H1 (cell line): ENCODE data around the gene SYCE3. TPM values are rescaled to one million over a fixed set of nuclear protein-coding genes. Genes with fewer than 3 reads are reported as not detected.

ENCODE experiments used
- CTCF ChIA-PET: fragments of 300-600 bp; sonication (Branson Sonifier 250); formaldehyde crosslinking; loops from one replicate; lab custom pipeline; 2021; ENCODE audit not compliant: partially characterized antibody; lab: Charles Lee
- POLR2A ChIA-PET: fragments of 300-600 bp; sonication (Branson Sonifier 250); formaldehyde crosslinking; loops from one replicate; lab custom pipeline; 2021; ENCODE audit warnings: inconsistent platforms; ENCODE audit not compliant: partially characterized antibody; lab: Charles Lee
- DNase-seq, 2 experiments: peaks; one replicate each; pipeline versions ENCODE4 v3.0.0 to v3.0.0-alpha.2; 2010 to 2022; ENCODE audit warnings: low spot score in 2 of 2, low read depth in 1 of 2, mixed read lengths in 1 of 2
- FAIRE-seq: peaks from 2 replicates; lab custom pipeline; 2011; peaks lifted over from hg19 to GRCh38; lab: Jason Lieb, UNC
- H2AFZ ChIP-seq: 2 replicates; pipeline ENCODE4 v1.8.1; 2012; ENCODE audit warnings: low read length, inconsistent platforms
- H2AK5ac ChIP-seq: 2 replicates; pipeline ENCODE4 v1.6.1; 2013; ENCODE audit warnings: low read depth, low read length
- H2BK120ac ChIP-seq: replicated peaks from 2 replicates; pipeline ENCODE3; 2013; ENCODE audit warnings: low read depth, low read length, inconsistent platforms
- H2BK12ac ChIP-seq: 2 replicates; pipeline ENCODE4 v1.6.1; 2013; ENCODE audit warnings: low read depth, low read length
- H2BK15ac ChIP-seq: 2 replicates; pipeline ENCODE4 v1.6.1; 2013; ENCODE audit warnings: low read length
- H2BK20ac ChIP-seq: 2 replicates; pipeline ENCODE4 v1.6.1; 2013; ENCODE audit warnings: low read length
- H2BK5ac ChIP-seq: 2 replicates; pipeline ENCODE4 v1.6.1; 2013; ENCODE audit warnings: low read depth, low read length
- H3K14ac ChIP-seq: 2 replicates; pipeline ENCODE4 v1.6.1; 2013; ENCODE audit warnings: inconsistent platforms; ENCODE audit not compliant: insufficient read length
- H3K18ac ChIP-seq: 2 replicates; pipeline ENCODE4 v1.6.1; 2013; ENCODE audit warnings: low read length; ENCODE audit errors: extremely low read depth
- H3K23ac ChIP-seq: 2 replicates; pipeline ENCODE4 v1.6.1; 2013; ENCODE audit warnings: inconsistent platforms; ENCODE audit not compliant: insufficient read length
- H3K23me2 ChIP-seq: 2 replicates; pipeline ENCODE4 v1.6.1; 2013; ENCODE audit warnings: low read depth, low read length
- H3K27ac ChIP-seq: 2 replicates; pipeline ENCODE4 v1.6.1; 2011; ENCODE audit warnings: low read depth, low read length, inconsistent platforms
- H3K27me3 ChIP-seq, 4 experiments: replicated peaks in 1 of 4; 1 replicate in 1 of 4; 2 replicates in 3 of 4; pipeline versions ENCODE4 v1.6.1 to v1.8.1; 2011 to 2013; ENCODE audit warnings: low read length in 3 of 4, mild to moderate bottlenecking in 3 of 4, inconsistent platforms in 2 of 4, mixed read lengths in 2 of 4, moderate library complexity in 1 of 4; ENCODE audit not compliant: control insufficient read depth in 3 of 4, insufficient read depth in 3 of 4; ENCODE audit errors: extremely low read depth in 1 of 4
- H3K36me3 ChIP-seq, 4 experiments: 2 replicates each; pipeline versions ENCODE4 v1.6.1 to v1.8.1; 2011 to 2013; ENCODE audit warnings: mild to moderate bottlenecking in 4 of 4, low read length in 3 of 4, moderate library complexity in 2 of 4, control low read depth in 1 of 4, inconsistent platforms in 1 of 4; ENCODE audit not compliant: insufficient read depth in 4 of 4, control insufficient read depth in 2 of 4
- H3K4ac ChIP-seq: replicated peaks from 2 replicates; pipeline ENCODE3; 2013; ENCODE audit warnings: low read length, low read depth, mixed read lengths, inconsistent platforms; ENCODE audit not compliant: insufficient read length
- H3K4me1 ChIP-seq, 4 experiments: replicated peaks in 1 of 4; 1 replicate in 1 of 4; 2 replicates in 3 of 4; pipeline versions ENCODE4 v1.6.1 to v1.8.1; 2011 to 2013; ENCODE audit warnings: low read length in 3 of 4, inconsistent platforms in 2 of 4, mixed read lengths in 1 of 4; ENCODE audit not compliant: insufficient read depth in 4 of 4, control insufficient read depth in 3 of 4
- H3K4me2 ChIP-seq, 2 experiments: 2 replicates each; pipeline versions ENCODE4 v1.6.1 to v1.8.1; 2011 to 2013; ENCODE audit warnings: low read depth in 2 of 2, low read length in 2 of 2, control low read depth in 1 of 2, inconsistent platforms in 1 of 2, mild to moderate bottlenecking in 1 of 2; ENCODE audit not compliant: insufficient read depth in 1 of 2
- H3K4me3 ChIP-seq, 4 experiments: fragments of 200-600, 300-600 bp in 1 of 4; sonication (generic), shearing (Covaris generic), sonication (Bioruptor Twin) in 1 of 4; 2 replicates each; pipeline versions ENCODE4 v1.5.1 to v1.8.1; 2011 to 2016; ENCODE audit warnings: low read length in 4 of 4, low read depth in 3 of 4, control low read depth in 2 of 4, inconsistent platforms in 2 of 4, mild to moderate bottlenecking in 2 of 4, mixed read lengths in 1 of 4, moderate library complexity in 1 of 4; ENCODE audit not compliant: insufficient read depth in 2 of 4; ENCODE audit errors: extremely low read depth in 1 of 4
- H3K56ac ChIP-seq: replicated peaks from 2 replicates; pipeline ENCODE3; 2013; ENCODE audit warnings: low read depth, mild to moderate bottlenecking, mixed read lengths, low read length, inconsistent platforms; ENCODE audit not compliant: insufficient read length
- H3K79me1 ChIP-seq: 2 replicates; pipeline ENCODE4 v1.6.1; 2013; ENCODE audit warnings: low read depth, low read length, control low read depth
- H3K79me2 ChIP-seq, 2 experiments: 2 replicates each; pipeline versions ENCODE4 v1.6.1 to v1.8.1; 2012 to 2013; ENCODE audit warnings: low read length in 2 of 2, mild to moderate bottlenecking in 2 of 2, inconsistent platforms in 1 of 2; ENCODE audit not compliant: insufficient read depth in 2 of 2, control insufficient read depth in 1 of 2
- H3K9ac ChIP-seq, 4 experiments: replicated peaks in 1 of 4; 1 replicate in 1 of 4; 2 replicates in 3 of 4; pipeline versions ENCODE4 v1.6.1 to v1.8.1; 2011 to 2013; ENCODE audit warnings: low read depth in 3 of 4, low read length in 3 of 4, control low read depth in 2 of 4, mild to moderate bottlenecking in 2 of 4, moderate library complexity in 2 of 4, inconsistent platforms in 1 of 4; ENCODE audit errors: extremely low read depth in 1 of 4
- H3K9me3 ChIP-seq, 2 experiments: 2 replicates each; pipeline versions ENCODE4 v1.6.1 to v1.8.1; 2012 to 2013; ENCODE audit warnings: mild to moderate bottlenecking in 2 of 2, moderate library complexity in 2 of 2, control low read depth in 1 of 2, inconsistent platforms in 1 of 2, low read depth in 1 of 2, low read length in 1 of 2, mixed read lengths in 1 of 2; ENCODE audit not compliant: insufficient read depth in 2 of 2
- H4K20me1 ChIP-seq, 2 experiments: replicated peaks in 1 of 2; 2 replicates each; pipeline versions ENCODE3 to v1.8.1; 2011 to 2013; ENCODE audit warnings: inconsistent platforms in 2 of 2, low read length in 2 of 2, mild to moderate bottlenecking in 1 of 2; ENCODE audit not compliant: insufficient read depth in 2 of 2, control insufficient read depth in 1 of 2
- H4K5ac ChIP-seq: 2 replicates; pipeline ENCODE4 v1.6.1; 2013; ENCODE audit warnings: low read length, low read depth, mixed read lengths, inconsistent platforms; ENCODE audit not compliant: insufficient read length
- H4K8ac ChIP-seq: 2 replicates; pipeline ENCODE4 v1.8.0; 2013; ENCODE audit warnings: mild to moderate bottlenecking, moderate library complexity, low read length, inconsistent platforms; ENCODE audit not compliant: insufficient read depth; ENCODE audit errors: extremely low read depth
- H4K91ac ChIP-seq: replicated peaks from 2 replicates; pipeline ENCODE3; 2013; ENCODE audit warnings: low read length, mixed read lengths, inconsistent platforms; ENCODE audit not compliant: insufficient read length
- EZH2 ChIP-seq: fragments of 200-600 bp; sonication (generic); IDR thresholded peaks from 2 replicates; pipeline ENCODE4 v1.7.1; 2012; ENCODE audit warnings: low read depth, mild to moderate bottlenecking, moderate library complexity, low read length, inconsistent platforms; ENCODE audit not compliant: severe bottlenecking
- KDM4A ChIP-seq: IDR thresholded peaks from one replicate; pipeline ENCODE4 v1.7.1; 2012; ENCODE audit warnings: low read depth, mild to moderate bottlenecking, moderate library complexity, low read length, inconsistent platforms; ENCODE audit not compliant: severe bottlenecking
- NRF1 ChIP-seq: IDR thresholded peaks from 2 replicates; pipeline ENCODE4 v1.6.1; 2011; ENCODE audit warnings: mild to moderate bottlenecking, low read depth, low read length, improper control_type of control experiment
- TAF1 ChIP-seq: IDR thresholded peaks from 2 replicates; pipeline ENCODE4 v1.6.1; 2011; ENCODE audit warnings: mild to moderate bottlenecking, low read depth, low read length
- TAF7 ChIP-seq: optimal IDR thresholded peaks from 2 replicates; pipeline ENCODE3; 2011; ENCODE audit warnings: low read depth, mild to moderate bottlenecking, inconsistent platforms, low read length, moderate library complexity, borderline replicate concordance
- WGBS, 2 experiments: shearing (Covaris generic) in 1 of 2; methylation state at CpG; one replicate each; pipeline versions ENCODE4 v1.1.6 to v1.1.7; 2013 to 2015; ENCODE audit warnings: low lambda C conversion rate in 2 of 2, mixed read lengths in 2 of 2, inconsistent platforms in 1 of 2, low coverage in 1 of 2, missing lambda C conversion rate in 1 of 2; ENCODE audit not compliant: insufficient replicate concordance in 2 of 2, insufficient coverage in 1 of 2, insufficient read length in 1 of 2; ENCODE audit errors: extremely low coverage in 1 of 2, missing lambda C conversion rate in 1 of 2; 5-methylcytosine and 5-hydroxymethylcytosine counted together
- polyA plus RNA-seq, 7 experiments: library from polyadenylated mRNA; depleted of rRNA in 3 of 7; stranded (reverse) in 5 of 7; unstranded in 2 of 7; fragments of >200 nt in 5 of 7; fragments of 200-250 nt in 2 of 7; gene quantifications; 1 replicate in 5 of 7; 2 replicates in 1 of 7; 4 replicates in 1 of 7; pipeline versions ENCODE4 v1.2.1 to v1.2.3, GENCODE V29; 2011 to 2013; ENCODE audit warnings: missing spikeins in 2 of 7, mixed read lengths in 2 of 7
- total RNA-seq: library from RNA; stranded (reverse); fragmentation: NEBNext Ultra II Directional; extraction: Animal tissue kit (Norgen Biotek cat#: 25700); gene quantifications from 2 replicates; pipeline ENCODE4 v1.2.1, GENCODE V29; 2021

SYCE3 gene
- total and polyA plus RNA-seq, 2 of the 8 experiments (the other 6 are each of a cell fraction or from before 2014, with no cell fraction given): 1.9 TPM; not detected in 1

- Histone ChIP-seq H4K8ac (no peak overlapping the region), H3K9me3 (no peaks in the 10 kb centered on the region), H2BK5ac (no peak overlapping the region), H2BK120ac (no peak overlapping the region), H3K27me3 (no peaks in the 10 kb centered on the region), H4K91ac (no peak overlapping the region), H3K56ac (no peak overlapping the region), H3K79me2 (no peaks in the 10 kb centered on the region), H3K4me2 (no peak overlapping the region), H3K23ac (no peak overlapping the region), H2AFZ (no peak overlapping the region), H3K9ac (no peak overlapping the region), H3K27ac (no peak overlapping the region), H3K14ac (no peak overlapping the region), H2AK5ac (no peak overlapping the region), H3K36me3 (peaks cover 12 to 38% (median 31%) of the 10 kb centered on the region in 4 experiments; a peak in 7 of 8 replicates), H3K4me3 (no peak overlapping the region), H2BK20ac (no peak overlapping the region), H2BK15ac (no peak overlapping the region), H3K18ac (no peak overlapping the region), H3K4me1 (no peaks in the 10 kb centered on the region), H4K20me1 (peaks cover 4 to 22% of the 10 kb centered on the region in 2 experiments), H3K4ac (no peak overlapping the region), H3K79me1 (no peaks in the 10 kb centered on the region), H4K5ac (no peak overlapping the region), H2BK12ac (no peak overlapping the region), H3K23me2 (no peaks in the 10 kb centered on the region)
- FAIRE-seq (no peak), DNase-seq (no peak)
- no peak for TF ChIP-seq NRF1
- TF ChIP-seq TAF1: no peak
- TF ChIP-seq KDM4A: no peak
- no peak for TF ChIP-seq TAF7
- no peak for TF ChIP-seq EZH2
- WGBS, 2 experiments: 87% methylated on average over 11 of the region's 11 CpGs; no CpG with 5 or more reads in 1 of the 2 experiments
- ChIA-PET POLR2A (interaction anchor here (2.3 to 3.1 kb wide), 2 partner anchors 9 to 10 kb away, joined by 7 to 10 read pairs; partner anchors contain the start of genes CHKB and SYCE3), CTCF (interaction anchor here (0.7 to 8.1 kb wide), 11 partner anchors 8 to 119 kb away, joined by 3 to 84 read pairs (median 3); partner anchors contain the start of genes ARSA and SYCE3)
Observed at GRCh38 chr22:50572965-50573364, 10.2 kb upstream of the SYCE3 start.
